Esophagus muscularis mucosa (tissue), 4 donors: ENCODE results near the gene SLC18B1. TPM values are rescaled to one million over a fixed set of nuclear protein-coding genes. Genes with fewer than 3 reads are reported as not detected.

Experiments
- DNase-seq: peaks from one replicate; pipeline ENCODE4 v3.0.0-alpha.2; 2017; ENCODE audit errors: extremely low spot score
- H3K27ac ChIP-seq, 4 donors: fragments of 200-600 bp; sonication (generic); replicated peaks in 1 of 4; 1 replicate in 3 of 4; 2 replicates in 1 of 4; pipeline ENCODE4 v1.5.1; 2016 to 2019; ENCODE audit warnings: mild to moderate bottlenecking in 1 of 4
- H3K27me3 ChIP-seq, 4 donors: fragments of 200-600 bp; sonication (generic); one replicate each; pipeline versions ENCODE4 v1.5.1 to v1.6.0; 2016 to 2019
- H3K36me3 ChIP-seq, 4 donors: fragments of 200-600 bp; sonication (generic); one replicate each; pipeline ENCODE4 v1.5.1; 2016 to 2019
- H3K4me1 ChIP-seq, 4 donors: fragments of 200-600 bp; sonication (generic); one replicate each; pipeline ENCODE4 v1.5.1; 2016 to 2019
- H3K4me3 ChIP-seq, 4 donors: fragments of 200-600 bp; sonication (generic); 1 replicate in 2 of 4; 2 replicates in 2 of 4; pipeline ENCODE4 v1.5.1; 2016 to 2019; ENCODE audit warnings: mild to moderate bottlenecking in 4 of 4, moderate library complexity in 1 of 4
- H3K9me3 ChIP-seq, 4 donors: fragments of 200-600 bp; sonication (generic); 1 replicate in 3 of 4; 2 replicates in 1 of 4; pipeline ENCODE4 v1.5.1; 2016 to 2019
- EP300 ChIP-seq: sonication (generic); formaldehyde crosslinking; IDR thresholded peaks from one replicate; pipeline ENCODE4 v1.6.1; 2017; ENCODE audit warnings: antibody characterized with exemption
- POLR2A ChIP-seq: fragments of 450-650 bp; IDR thresholded peaks from one replicate; pipeline ENCODE4 v1.6.1; 2017; ENCODE audit warnings: antibody characterized with exemption, moderate library complexity, mild to moderate bottlenecking, low read depth
- POLR2AphosphoS5 ChIP-seq, 2 donors: sonication (generic); formaldehyde crosslinking; IDR thresholded peaks; one replicate each; pipeline ENCODE4 v1.6.1; 2017; ENCODE audit warnings: antibody characterized with exemption in 2 of 2
- WGBS: methylation state at CpG from one replicate; pipeline ENCODE4 v1.1.5; 2018; 5-methylcytosine and 5-hydroxymethylcytosine counted together
- intact Hi-C: fragments of 100-400 bp; cut with DNase I; formaldehyde crosslinking; loops from one replicate; pipeline ENCODE4 v1.15.1; 2023
- total RNA-seq, 4 donors: library from RNA; depleted of rRNA; stranded (reverse); fragments of >200 nt; gene quantifications; one replicate each; pipeline versions ENCODE4 v1.1.0 to v1.2.1, GENCODE V29; 2016
- TF ChIP-seq, protein P1 (sequence below), 3 experiments: fragments of 200-600 bp in 2 of 3; fragments of 450-650 bp in 1 of 3; sonication (generic) in 2 of 3; IDR thresholded peaks; one replicate each; pipeline ENCODE4 v1.5.1; 2017 to 2019; ENCODE audit warnings: antibody characterized with exemption in 3 of 3, mild to moderate bottlenecking in 2 of 3, moderate library complexity in 1 of 3

SLC18B1 gene
- total RNA-seq, 4 donors from 2014 or later = 4.8 to 6.2 (median 5.7) TPM

GRCh38 chr6:132763269-132763668 lies 35.2 kb downstream of the SLC18B1 start:
- intact Hi-C loops = loop anchor here (10.0 kb wide), 1 partner anchor 88 kb away; no protein-coding TSS in a partner anchor
- H3K4me3 ChIP-seq = no peak overlapping the region
- H3K36me3 ChIP-seq = no peaks in the 10 kb centered on the region
- TF ChIP-seq POLR2AphosphoS5 (IDR thresholded peaks at IDR 0.05) (no peak), EP300 (no peak), POLR2A (no peak)
- TF ChIP-seq, protein P1, sequence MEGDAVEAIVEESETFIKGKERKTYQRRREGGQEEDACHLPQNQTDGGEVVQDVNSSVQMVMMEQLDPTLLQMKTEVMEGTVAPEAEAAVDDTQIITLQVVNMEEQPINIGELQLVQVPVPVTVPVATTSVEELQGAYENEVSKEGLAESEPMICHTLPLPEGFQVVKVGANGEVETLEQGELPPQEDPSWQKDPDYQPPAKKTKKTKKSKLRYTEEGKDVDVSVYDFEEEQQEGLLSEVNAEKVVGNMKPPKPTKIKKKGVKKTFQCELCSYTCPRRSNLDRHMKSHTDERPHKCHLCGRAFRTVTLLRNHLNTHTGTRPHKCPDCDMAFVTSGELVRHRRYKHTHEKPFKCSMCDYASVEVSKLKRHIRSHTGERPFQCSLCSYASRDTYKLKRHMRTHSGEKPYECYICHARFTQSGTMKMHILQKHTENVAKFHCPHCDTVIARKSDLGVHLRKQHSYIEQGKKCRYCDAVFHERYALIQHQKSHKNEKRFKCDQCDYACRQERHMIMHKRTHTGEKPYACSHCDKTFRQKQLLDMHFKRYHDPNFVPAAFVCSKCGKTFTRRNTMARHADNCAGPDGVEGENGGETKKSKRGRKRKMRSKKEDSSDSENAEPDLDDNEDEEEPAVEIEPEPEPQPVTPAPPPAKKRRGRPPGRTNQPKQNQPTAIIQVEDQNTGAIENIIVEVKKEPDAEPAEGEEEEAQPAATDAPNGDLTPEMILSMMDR (IDR thresholded peaks at IDR 0.05) = no peak
- no peaks in the 10 kb centered on the region for H3K27me3 ChIP-seq
- no peaks in the 10 kb centered on the region for H3K9me3 ChIP-seq
- 47% methylated on average over 2 of the region's 2 CpGs for WGBS
- peaks cover 0 to 8% (median 0%) of the 10 kb centered on the region in 4 donors for H3K4me1 ChIP-seq
- H3K27ac ChIP-seq = no peak overlapping the region
- DNase-seq = no peak

- 92% methylated on average over 3 of the region's 3 CpGs for WGBS
- Histone ChIP-seq H3K4me1 (peaks cover 0 to 8% (median 0%) of the 10 kb centered on the region in 4 donors), H3K36me3 (no peaks in the 10 kb centered on the region), H3K4me3 (no peak overlapping the region), H3K27me3 (no peaks in the 10 kb centered on the region), H3K27ac (no peak overlapping the region), H3K9me3 (no peaks in the 10 kb centered on the region)
- intact Hi-C loops = loop anchor here (10.0 kb wide), 1 partner anchor 85 kb away; no protein-coding TSS in a partner anchor
- no peak for DNase-seq
- TF ChIP-seq EP300 (no peak), POLR2AphosphoS5 (IDR thresholded peaks at IDR 0.05) (no peak), POLR2A (no peak)
- TF ChIP-seq, protein P1 (IDR thresholded peaks at IDR 0.05) = no peak
Measured at GRCh38 chr6:132760256-132760655, 38.2 kb downstream of the SLC18B1 start.

GRCh38 chr6:132758689-132759088 lies 39.7 kb downstream of the SLC18B1 start:
- H3K36me3 ChIP-seq = no peaks in the 10 kb centered on the region
- no peaks in the 10 kb centered on the region for H3K4me1 ChIP-seq
- intact Hi-C loops = no loop called here
- no peaks in the 10 kb centered on the region for H3K27me3 ChIP-seq
- no peak overlapping the region for H3K4me3 ChIP-seq
- no peak for DNase-seq
- no peak overlapping the region for H3K27ac ChIP-seq
- no peaks in the 10 kb centered on the region for H3K9me3 ChIP-seq
- TF ChIP-seq EP300 = no peak
- no peak for TF ChIP-seq POLR2A
- TF ChIP-seq, protein P1 (IDR thresholded peaks at IDR 0.05) = no peak
- no peak for TF ChIP-seq POLR2AphosphoS5 (IDR thresholded peaks at IDR 0.05)
- 93% methylated on average over 2 of the region's 2 CpGs for WGBS

DNA sequence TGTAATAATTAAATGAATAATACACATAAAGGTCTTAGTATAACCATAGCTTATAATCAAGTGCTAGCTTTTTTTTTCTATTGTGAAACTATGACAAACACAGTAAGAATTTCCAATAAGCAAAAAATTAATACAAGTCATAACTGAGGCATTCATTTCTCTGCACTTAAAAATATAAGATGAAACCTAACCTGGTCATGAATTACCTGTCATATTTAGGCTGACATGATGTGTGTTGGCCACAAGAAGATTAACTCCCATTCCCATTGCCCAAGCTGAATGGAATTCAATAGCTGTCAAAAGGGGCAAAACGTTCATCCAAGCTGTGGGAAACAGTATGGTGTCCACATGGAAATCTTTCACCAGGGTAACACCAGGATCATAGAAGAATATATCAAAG lies 46.2 kb downstream of the SLC18B1 start:
- Histone ChIP-seq H3K27me3 (no peaks in the 10 kb centered on the region), H3K4me3 (no peak overlapping the region), H3K27ac (no peak overlapping the region), H3K36me3 (no peaks in the 10 kb centered on the region), H3K9me3 (no peaks in the 10 kb centered on the region), H3K4me1 (no peaks in the 10 kb centered on the region)
- DNase-seq = no peak
- 73% methylated on average over 1 of the region's 1 CpG for WGBS
- intact Hi-C loops = no loop called here
- TF ChIP-seq EP300 = no peak
- TF ChIP-seq POLR2A = no peak
- TF ChIP-seq POLR2AphosphoS5 (IDR thresholded peaks at IDR 0.05) = no peak
- TF ChIP-seq, protein P1 (IDR thresholded peaks at IDR 0.05) = no peak

DNA sequence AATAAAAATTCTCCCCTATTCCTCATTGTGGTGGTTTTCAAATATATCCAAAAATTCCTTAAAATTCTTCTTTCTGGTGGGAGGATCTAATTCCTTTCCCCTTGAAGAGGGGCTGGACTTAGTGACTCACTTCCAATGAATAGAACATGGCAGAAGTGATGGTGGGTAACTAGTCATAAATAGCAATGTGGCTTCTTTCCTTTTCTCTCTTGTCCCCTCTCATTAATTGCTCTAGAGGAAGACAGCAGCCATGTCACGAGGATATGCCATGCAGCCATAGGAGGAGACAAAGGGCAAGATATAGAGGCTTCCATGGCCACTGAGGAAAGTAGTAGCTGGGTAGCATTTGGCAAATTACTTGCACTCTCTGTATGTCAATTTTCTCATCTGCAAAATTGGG lies 46.6 kb downstream of the SLC18B1 start:
- 76% methylated on average over 1 of the region's 1 CpG for WGBS
- H3K36me3 ChIP-seq = no peaks in the 10 kb centered on the region
- TF ChIP-seq POLR2A (no peak), POLR2AphosphoS5 (IDR thresholded peaks at IDR 0.05) (no peak), EP300 (no peak)
- TF ChIP-seq, protein P1 (IDR thresholded peaks at IDR 0.05) = no peak
- no peaks in the 10 kb centered on the region for H3K27me3 ChIP-seq
- H3K4me3 ChIP-seq = no peak overlapping the region
- no peak for DNase-seq
- intact Hi-C loops = no loop called here
- H3K27ac ChIP-seq = no peak overlapping the region
- no peaks in the 10 kb centered on the region for H3K4me1 ChIP-seq
- H3K9me3 ChIP-seq = no peaks in the 10 kb centered on the region
